ENCODE results near the gene DOCK2. TPM values are rescaled to one million over a fixed set of nuclear protein-coding genes. Genes with fewer than 3 reads are reported as not detected.

The DOCK2 gene
- total RNA-seq, 1 experiment from 2014 or later = 0.42 TPM

DNA sequence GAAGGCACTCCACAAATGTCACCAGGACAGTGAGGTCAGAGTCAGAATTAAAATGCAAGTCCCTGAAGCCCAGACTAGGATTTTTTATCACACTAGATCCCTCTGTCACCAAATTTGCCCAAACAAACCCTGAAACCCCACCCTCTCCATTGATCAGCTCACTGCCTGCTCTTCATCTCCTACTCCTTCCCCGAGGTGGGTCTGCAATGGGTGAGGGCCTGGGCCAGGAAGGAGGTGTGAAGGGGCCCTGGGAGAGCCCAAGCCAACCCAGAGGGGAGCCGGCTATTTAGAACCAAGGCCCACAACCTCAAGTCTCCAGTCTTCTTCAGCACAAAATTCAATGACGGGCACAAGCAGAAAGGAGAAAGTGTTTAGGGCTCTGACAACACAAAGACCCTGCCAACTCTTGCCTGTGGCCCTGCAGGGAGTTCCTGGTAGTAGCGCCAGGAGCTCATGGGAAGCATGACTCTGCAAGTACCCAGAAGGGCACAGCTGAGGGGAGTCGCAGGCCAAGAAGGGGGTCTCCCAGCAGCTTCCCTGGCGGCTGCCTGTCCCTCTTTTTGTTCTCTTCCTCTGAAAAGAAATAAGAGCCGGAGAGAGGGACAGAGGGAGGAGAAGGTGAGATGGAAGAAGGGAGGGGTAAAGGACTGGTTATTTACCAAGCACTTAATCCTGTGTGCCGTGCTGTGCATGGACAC, 474.2 kb downstream of the DOCK2 start:
- CTCF ChIA-PET = interaction anchor here (0.6 to 6.6 kb wide), 7 partner anchors 11 to 526 kb away, joined by 3 to 53 read pairs (median 4); no protein-coding TSS in a partner anchor

GRCh38 chr5:170112876-170113521, 475.9 kb downstream of the DOCK2 start:
- BruUV-seq (replicated peaks) = no TSS peak
- Mint-ChIP-seq H3K27me3 (ENCODE audit: insufficient read depth, unreplicated experiment) (no peaks in the 10 kb centered on the region), H3K4me1 (ENCODE audit: insufficient read depth, unreplicated experiment) (no peaks in the 10 kb centered on the region), H3K36me3 (ENCODE audit: insufficient read depth, unreplicated experiment) (no peaks in the 10 kb centered on the region), H3K4me3 (ENCODE audit: unreplicated experiment) (no peak overlapping the region), H3K9me3 (ENCODE audit: unreplicated experiment) (peaks cover 15% of the 10 kb centered on the region), H3K27ac (ENCODE audit: low read depth, unreplicated experiment) (no peak overlapping the region)
- ChIA-PET POLR2A (no interaction called here), CTCF (interaction anchor here (0.7 to 6.6 kb wide), 3 partner anchors 13 to 71 kb away, joined by 3 to 53 read pairs (median 3); no protein-coding TSS in a partner anchor)
- intact Hi-C loops (cut with micrococcal nuclease) = no loop called here
- no peak for DNase-seq (ENCODE audit: unreplicated experiment)
- no peak for TF ChIP-seq CTCF (IDR thresholded peaks at IDR 0.05; ENCODE audit: unreplicated experiment)

More for the DNA sequence above, 474.2 kb downstream of the DOCK2 start:
- Mint-ChIP-seq H3K4me1 (ENCODE audit: insufficient read depth, unreplicated experiment) (no peaks in the 10 kb centered on the region), H3K9me3 (ENCODE audit: unreplicated experiment) (peaks cover 15% of the 10 kb centered on the region), H3K27me3 (ENCODE audit: insufficient read depth, unreplicated experiment) (no peaks in the 10 kb centered on the region), H3K27ac (ENCODE audit: low read depth, unreplicated experiment) (no peak overlapping the region), H3K4me3 (ENCODE audit: unreplicated experiment) (no peak overlapping the region), H3K36me3 (ENCODE audit: insufficient read depth, unreplicated experiment) (no peaks in the 10 kb centered on the region)
- no TSS peak for BruUV-seq (replicated peaks)
- no peak for TF ChIP-seq CTCF (IDR thresholded peaks at IDR 0.05; ENCODE audit: unreplicated experiment)
- POLR2A ChIA-PET = interaction anchor here (0.6 kb wide), 1 partner anchor 645 kb away, joined by 5 read pairs; no protein-coding TSS in a partner anchor
- no peak for DNase-seq (ENCODE audit: unreplicated experiment)
- intact Hi-C loops (cut with micrococcal nuclease) = no loop called here

DNA sequence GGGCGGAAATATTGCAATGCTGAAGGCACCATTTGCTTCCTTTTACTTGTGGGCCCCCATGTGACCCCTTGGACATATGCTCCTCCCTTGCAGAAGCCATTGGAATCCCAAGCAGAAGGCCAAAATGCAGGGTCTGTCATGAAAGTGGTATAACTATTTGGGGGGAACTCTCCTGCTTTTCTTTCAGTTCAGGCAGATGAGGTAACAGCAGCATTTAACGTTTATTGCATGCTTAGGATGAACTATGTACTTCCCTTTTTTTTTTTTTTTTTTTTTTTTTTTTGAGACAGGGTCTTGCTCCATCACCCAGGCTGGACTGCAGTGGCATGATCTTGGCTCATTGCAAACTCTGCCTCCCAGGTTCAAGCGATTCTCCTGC, 476.4 kb downstream of the DOCK2 start:
- CTCF ChIA-PET = interaction anchor here (0.7 to 6.6 kb wide), 3 partner anchors 14 to 71 kb away, joined by 3 to 53 read pairs (median 3); no protein-coding TSS in a partner anchor
- no peak for TF ChIP-seq CTCF (IDR thresholded peaks at IDR 0.05; ENCODE audit: unreplicated experiment)
- H3K36me3 Mint-ChIP-seq (ENCODE audit: insufficient read depth, unreplicated experiment) = no peaks in the 10 kb centered on the region
- DNase-seq (ENCODE audit: unreplicated experiment) = no peak
- no peak overlapping the region for H3K4me3 Mint-ChIP-seq (ENCODE audit: unreplicated experiment)
- H3K4me1 Mint-ChIP-seq (ENCODE audit: insufficient read depth, unreplicated experiment) = no peaks in the 10 kb centered on the region
- no TSS peak for BruUV-seq (replicated peaks)
- peaks cover 15% of the 10 kb centered on the region for H3K9me3 Mint-ChIP-seq (ENCODE audit: unreplicated experiment)
- H3K27ac Mint-ChIP-seq (ENCODE audit: low read depth, unreplicated experiment) = no peak overlapping the region
- H3K27me3 Mint-ChIP-seq (ENCODE audit: insufficient read depth, unreplicated experiment) = no peaks in the 10 kb centered on the region
- intact Hi-C loops (cut with micrococcal nuclease) = no loop called here
- POLR2A ChIA-PET = interaction anchor here (0.5 kb wide), 1 partner anchor 477 kb away, joined by 3 read pairs; no protein-coding TSS in a partner anchor

DNA sequence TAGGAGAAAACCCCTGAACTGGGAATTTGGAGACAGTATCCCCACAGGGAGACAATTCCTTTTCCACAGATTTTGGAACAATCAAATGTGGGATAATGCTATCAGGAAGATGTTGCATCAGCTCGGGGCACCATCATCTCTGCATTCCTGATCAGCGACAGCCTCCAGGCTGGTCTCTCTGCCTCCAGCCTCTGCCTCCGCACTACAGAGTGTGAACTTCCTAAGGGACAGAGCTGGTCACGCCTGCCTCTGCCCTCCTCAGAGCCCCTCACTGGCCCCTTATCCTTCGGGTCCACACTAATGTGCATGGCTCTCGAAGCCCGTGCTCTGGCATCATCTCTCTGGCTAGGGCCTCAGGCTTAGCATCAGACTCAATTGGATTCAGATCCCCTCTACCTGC, 477.2 kb downstream of the DOCK2 start:
- POLR2A ChIA-PET = no interaction called here
- BruUV-seq (replicated peaks) = no TSS peak
- Mint-ChIP-seq H3K27ac (ENCODE audit: low read depth, unreplicated experiment) (no peak overlapping the region), H3K36me3 (ENCODE audit: insufficient read depth, unreplicated experiment) (no peaks in the 10 kb centered on the region), H3K4me3 (ENCODE audit: unreplicated experiment) (no peak overlapping the region), H3K4me1 (ENCODE audit: insufficient read depth, unreplicated experiment) (no peaks in the 10 kb centered on the region), H3K27me3 (ENCODE audit: insufficient read depth, unreplicated experiment) (no peaks in the 10 kb centered on the region), H3K9me3 (ENCODE audit: unreplicated experiment) (peaks cover 15% of the 10 kb centered on the region)
- no peak for TF ChIP-seq CTCF (IDR thresholded peaks at IDR 0.05; ENCODE audit: unreplicated experiment)
- intact Hi-C loops (cut with micrococcal nuclease) = no loop called here
- DNase-seq (ENCODE audit: unreplicated experiment) = no peak
- CTCF ChIA-PET = interaction anchor here (1.2 to 6.6 kb wide), 2 partner anchors 15 to 71 kb away, joined by 4 to 53 read pairs; no protein-coding TSS in a partner anchor
